HG03558 (cell line): ENCODE data around the gene TMEM123.

Experiments
- ATAC-seq: cut with Tn5 transposase; IDR thresholded peaks from one replicate; pipeline ENCODE4 v1.9.1; 2021; ENCODE audit warnings: moderate number of reproducible peaks; ENCODE audit not compliant: unreplicated experiment; ENCODE audit errors: extremely low read depth

TMEM123 gene

DNA sequence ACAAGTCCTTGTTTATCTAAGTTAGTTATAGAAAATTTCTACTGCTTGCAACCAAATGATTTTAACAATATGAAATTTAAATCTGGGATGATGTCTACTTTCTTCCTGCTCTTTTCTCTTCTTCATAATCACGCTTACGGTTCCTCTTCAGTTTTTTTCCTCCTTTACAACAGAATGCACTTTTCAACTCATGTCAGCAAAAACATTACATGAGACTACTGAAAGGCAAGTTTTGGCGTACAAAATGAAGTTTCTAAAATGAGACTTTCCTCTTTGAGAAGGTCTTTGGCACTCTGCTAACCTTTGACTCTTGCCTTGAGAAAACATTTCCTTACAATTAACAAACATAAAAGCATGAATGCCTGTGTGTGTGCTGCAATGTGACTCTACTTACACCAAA lies 23.3 kb downstream of the TMEM123 start:
- no peak for ATAC-seq

DNA sequence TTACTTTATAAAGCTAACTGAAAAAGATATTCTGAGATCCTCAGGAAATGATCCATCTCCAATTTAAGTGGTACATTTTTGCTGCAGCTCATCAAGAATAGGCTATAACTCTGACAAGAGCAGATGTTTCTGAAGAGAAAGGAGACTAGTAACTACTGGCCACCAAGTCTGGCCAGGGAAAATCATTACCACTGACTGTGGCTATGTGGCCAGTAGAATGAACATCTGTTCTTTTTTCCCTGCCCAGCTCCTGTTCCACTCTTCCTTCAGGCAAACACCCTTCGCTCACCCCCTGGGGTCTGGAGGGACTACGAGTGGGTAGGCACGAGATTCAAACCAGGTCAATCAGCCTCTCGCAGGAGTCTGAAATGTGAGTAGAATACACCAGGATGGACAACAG lies 23.9 kb downstream of the TMEM123 start:
- ATAC-seq, result no peak

DNA sequence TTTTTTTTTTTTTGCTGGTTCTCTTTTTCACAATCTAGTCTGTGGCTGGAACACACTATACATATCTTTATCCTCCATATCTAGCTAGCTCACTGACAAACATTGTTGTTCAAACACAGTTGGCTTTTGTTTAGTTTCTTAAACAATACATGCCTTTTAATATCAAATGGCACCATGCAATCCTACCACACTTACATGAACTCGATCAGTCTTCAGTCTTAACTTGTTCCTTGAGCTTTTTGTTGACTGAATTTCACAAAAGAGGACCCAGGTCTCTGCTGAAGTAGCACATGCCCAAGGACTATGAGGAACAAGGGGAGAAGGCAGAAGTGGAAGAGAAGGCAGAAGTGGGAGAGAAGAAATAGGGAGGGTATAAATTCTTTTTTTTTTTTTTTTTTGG lies 25.5 kb downstream of the TMEM123 start:
- no peak for ATAC-seq

DNA sequence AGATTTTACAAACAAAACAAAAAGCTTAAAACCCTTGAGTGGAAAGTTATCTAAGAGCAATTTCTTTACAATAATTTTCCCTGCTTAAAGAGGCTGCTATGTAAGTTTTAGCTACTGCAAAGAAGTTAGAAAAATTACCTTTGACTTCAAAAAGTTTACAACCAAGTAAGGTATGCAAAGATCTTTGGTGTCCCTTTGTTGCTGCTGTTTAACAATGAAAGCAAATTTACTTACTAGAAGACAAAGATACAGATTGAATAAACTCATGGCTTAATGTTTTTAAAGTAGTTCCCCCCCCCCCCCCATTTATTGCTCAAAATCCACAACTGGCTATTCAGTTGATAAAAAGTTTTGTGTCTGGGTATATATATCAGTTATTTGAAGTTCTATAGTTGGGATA lies 26.0 kb downstream of the TMEM123 start:
- no peak for ATAC-seq

DNA sequence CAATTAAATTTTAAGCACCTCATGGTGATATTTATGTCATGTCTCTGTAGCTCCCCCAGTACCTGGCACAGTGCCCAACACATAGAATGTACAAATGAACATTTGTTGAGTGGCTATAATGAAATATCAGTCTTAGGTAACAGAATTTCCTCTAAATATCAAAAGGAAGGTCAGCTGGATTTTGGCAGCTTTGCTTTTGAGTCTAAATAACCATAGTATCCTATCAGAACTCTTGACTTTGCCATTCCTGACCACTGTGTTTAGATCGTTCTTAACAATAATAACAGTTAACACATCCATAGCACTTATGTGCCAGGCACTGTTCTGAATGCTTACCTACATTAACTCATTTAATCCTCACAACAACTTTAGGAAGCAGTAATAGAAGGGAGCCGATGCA lies 26.6 kb downstream of the TMEM123 start:
- no peak for ATAC-seq

DNA sequence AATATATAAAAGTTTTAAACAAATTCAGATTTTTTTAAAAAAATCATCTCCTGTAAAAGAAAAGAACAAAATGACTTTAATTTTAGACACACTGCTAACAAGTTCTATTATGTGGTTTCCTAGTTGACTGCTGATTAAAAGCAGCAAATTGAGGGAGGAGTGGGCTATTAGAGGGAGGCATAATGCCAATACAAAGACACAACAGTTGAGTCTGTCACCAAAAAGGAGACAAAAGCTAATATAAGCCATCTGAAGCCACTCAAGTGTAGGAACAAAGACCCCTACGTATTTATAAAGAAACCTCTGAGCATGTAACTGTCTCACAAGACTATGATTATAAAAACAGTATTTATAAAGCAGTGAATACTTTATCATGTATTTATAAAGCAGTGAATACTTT lies 28.6 kb downstream of the TMEM123 start:
- no peak for ATAC-seq

DNA sequence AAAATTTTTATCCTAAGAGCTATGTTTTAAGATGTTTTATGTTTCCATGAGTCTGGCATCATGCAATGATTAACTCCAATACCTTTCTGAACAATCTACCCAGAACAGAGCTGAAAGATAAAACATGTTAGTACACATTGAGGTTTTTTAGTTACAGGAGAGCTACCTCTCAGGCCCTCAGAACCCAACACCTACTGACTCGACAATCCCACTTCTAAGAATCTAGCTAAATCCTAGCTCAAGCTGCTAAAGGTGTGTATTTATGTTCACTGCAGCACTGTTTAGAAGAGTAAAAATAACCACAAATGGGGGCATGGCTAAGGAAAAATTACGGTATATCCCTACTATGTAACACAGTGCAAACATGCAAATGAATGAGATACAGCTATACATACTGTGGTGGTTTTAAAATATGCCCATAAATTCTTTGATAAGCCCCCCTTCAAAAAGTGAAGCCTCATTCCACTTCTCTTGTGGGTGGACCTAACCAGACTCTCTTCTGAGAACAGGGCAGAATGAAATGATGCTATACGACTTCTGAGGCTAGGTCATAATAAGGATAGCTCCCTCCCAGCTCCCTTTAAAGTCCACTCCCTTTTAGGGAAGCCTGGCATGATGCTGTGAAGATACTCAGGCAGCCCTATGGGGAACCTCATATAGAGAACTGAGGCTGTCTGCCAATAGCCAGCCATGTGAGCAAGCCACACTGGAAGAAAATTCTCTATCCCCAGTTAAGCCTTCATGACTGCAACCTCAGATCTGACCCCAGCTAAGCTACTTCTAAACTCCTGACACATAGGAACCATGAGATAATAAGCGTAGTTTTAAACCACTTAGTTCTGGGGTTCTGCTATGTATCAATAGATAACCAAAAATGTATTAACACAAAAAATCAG lies 29.5 kb downstream of the TMEM123 start:
- ATAC-seq, result no peak

DNA sequence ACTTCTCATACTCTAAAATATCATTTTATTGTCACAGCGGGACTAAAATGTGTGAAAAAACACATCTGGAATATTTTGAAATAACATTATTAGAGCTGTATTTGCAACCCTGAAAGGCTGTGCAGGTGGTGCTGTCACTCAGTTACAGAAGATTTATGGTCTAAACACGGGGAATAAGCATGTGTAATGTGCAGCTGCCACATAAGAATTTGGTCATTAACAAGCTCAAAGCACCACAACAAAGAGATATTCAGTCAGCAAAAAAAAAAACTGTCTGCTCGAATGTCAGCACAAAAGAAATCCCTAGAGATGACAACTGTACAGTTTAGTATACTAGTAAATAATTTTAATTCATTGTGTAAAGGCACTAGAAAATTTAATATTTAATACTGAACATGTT lies 31.3 kb downstream of the TMEM123 start:
- no peak for ATAC-seq

DNA sequence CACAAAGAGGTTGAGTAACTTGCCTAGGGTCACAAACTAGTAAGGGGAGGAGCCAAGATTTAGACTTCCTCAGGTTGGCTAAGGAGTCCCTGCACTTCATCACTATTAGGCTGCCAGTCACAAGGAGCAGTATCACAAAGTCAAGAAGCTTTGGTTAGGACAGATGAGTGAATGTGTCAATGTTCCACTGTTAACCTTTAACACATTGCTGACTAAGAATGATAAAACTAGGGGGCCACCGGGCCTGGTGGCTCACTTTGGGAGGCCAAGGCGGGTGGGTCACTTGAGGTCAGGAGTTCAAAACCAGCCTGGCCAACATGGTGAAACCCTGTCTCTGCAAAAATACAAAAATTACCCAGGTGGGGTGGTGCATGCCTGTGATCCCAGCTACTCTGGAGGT lies 32.0 kb downstream of the TMEM123 start:
- peak; percentile 86 for ATAC-seq

DNA sequence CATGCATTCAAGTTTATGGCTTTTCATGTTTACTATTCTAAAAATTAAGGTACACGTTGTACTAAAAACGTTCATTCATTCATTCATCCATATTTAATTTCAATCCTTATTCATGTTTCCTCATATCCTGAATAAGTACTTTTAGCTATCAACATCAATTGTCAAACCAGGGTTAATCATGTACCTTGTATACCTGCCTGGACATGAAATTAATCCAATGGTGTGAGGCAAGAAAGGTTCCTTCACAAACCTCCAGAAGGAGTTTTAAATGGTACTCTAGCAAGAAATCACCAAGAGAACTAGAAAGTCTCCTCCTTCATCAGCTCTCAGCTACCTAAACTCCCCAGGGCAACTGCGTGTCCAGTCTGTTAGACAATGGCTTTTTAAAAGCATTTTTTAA lies 33.4 kb downstream of the TMEM123 start:
- ATAC-seq, result no peak

DNA sequence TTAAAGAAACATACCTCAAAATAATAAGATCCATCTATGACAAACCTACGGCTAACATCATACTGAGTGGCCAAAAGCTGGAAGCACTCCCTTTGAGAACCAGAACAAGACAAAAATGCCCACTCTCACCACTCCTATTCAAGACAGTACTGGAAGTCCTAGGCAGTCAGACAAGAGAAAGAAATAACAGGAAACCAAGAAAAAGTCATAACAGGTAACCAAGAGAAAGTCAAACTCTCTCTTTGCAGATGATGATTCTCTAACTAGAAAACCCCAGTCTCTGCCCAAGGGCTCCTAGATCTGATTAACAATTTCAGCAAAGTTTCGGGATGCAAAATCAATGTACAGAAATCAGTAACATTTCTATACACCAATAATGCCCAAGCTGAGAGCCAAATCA lies 35.6 kb downstream of the TMEM123 start:
- ATAC-seq, result no peak

DNA sequence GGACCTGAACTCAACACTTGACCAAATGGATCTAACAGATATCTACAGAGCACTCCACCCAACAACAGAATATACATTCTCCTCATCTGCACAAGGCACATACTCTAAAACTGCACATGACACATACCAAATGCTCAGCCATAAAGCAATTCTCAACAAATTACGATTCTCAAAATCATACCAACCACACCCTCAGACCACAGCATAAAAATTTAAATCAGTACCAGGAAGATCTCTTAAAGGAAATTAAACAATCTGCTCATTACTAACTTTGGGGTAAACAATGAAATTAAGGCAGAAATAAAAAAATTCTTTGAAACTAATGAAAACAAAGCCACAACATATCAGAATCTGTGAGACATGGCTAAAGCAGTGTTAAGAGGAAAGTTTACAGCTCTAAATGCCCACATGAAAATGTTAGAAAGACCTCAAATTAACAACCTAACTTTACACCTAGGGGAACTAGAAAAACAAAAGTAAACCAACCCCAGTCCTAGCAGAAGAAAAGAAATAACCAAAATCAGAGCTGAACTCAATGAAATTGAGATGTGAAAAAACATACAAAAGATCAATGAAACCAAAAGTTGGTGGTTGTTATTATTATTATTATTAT lies 37.2 kb downstream of the TMEM123 start:
- no peak for ATAC-seq

DNA sequence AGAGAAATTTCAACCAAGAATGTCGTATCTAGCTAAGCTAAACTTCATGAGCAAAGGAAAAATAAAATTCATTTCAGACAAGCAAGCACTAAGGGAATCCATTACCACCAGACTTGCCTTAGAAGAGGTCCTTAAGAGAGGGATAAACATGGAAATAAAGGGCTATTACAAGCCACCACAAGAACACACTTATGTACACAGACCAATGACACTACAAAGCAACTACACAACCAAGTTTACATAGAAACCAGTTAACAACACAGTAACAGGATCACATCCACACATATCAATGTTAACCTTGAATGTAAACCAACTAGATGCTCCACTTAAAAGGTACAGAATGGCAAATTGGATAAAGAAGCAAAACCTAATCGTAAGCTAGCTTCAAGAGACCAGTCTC lies 38.0 kb downstream of the TMEM123 start:
- no peak for ATAC-seq

DNA sequence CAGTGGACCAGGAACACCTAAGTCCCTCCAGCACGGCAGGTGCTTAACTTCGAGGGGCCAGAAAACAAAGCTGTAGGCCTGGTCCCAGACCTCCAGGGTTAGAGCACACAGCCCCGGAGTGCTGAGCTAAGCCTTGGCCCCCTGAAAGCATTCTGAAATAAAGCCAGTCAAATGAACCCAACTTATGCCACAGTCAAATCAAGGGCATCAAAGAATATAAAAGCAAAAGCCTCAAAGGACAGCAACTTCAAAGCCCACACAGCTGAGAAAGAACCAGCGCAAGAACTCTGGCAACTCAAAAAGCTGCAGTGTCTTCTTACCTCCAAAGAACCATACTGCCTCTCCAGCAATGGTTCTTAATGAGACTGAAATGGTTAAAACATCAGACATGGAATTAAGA lies 39.1 kb downstream of the TMEM123 start:
- no peak for ATAC-seq

DNA sequence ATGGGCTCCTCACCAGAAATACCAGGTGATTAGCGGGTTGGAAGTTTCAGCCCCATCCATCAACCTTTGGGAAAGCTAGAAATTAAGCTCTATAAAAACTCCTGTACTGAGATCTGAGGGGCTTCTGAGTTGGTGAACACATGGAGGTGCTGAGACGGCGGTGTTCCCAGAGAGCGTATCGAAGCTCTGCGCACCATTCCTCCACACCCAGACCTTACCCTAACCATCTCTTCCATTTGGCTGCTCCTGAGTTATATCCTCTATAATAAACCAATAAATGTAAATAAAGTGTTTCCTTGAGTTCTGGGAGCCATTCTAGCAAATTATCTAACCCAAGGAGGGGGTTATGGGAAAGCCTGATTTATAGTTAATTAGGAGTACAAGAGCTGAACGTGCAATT lies 41.4 kb downstream of the TMEM123 start:
- no peak for ATAC-seq

DNA sequence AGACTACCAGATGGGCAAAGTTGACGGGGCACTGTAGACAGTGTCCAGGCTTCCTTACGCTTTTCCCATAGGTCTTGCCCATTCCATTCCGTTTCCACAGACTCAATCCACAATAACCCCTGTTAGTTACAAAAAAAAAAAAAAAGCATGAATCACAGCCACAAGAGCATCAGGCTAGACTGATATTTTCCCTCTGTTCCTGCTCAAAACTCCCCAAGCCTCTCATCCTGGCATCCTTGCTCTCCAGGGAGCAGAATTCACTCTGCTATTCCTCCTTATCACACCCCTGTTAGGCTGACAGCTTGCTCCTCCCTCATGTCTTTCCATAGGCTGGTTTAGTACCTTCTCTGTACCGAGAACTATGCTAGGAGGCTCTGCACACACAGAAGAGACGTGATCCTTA lies 42.2 kb downstream of the TMEM123 start:
- ATAC-seq, result no peak

DNA sequence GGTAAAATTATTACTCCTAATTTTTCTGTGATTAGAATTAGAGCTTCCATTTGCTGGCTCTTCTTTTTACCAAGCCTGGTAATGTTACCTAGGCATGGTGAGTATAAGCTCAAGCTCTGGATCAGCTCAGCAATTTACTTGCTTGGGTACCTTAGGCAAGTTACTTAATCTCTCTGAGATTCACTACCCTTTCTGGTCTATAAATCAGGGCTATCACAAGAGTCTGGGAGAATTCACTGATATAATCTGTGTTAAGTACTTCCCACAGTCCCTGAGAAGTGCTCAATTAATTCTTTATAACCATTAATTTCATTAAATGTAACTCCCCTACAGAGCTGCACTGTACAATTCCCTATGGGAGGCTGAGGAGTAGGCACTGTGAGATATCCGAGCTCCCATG lies 44.2 kb downstream of the TMEM123 start:
- ATAC-seq, result no peak

DNA sequence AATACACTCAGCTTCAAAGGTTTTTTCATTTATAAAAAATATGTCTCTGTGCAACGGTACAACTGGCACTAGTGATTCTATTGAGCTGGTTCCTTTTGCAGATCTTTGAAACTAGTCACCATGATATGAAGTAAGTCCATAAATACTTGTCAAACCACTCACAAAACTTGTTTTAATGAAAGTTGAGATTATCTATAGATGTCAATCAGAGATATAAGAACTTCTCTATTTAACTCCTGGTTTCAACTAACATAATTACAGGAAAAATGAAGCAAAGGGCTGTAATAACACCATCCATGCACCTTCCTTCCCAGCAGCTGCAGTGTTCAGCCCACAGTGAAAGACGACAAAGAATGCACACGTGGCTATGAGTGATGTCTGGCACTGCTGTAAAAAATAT lies 44.7 kb downstream of the TMEM123 start:
- no peak for ATAC-seq

DNA sequence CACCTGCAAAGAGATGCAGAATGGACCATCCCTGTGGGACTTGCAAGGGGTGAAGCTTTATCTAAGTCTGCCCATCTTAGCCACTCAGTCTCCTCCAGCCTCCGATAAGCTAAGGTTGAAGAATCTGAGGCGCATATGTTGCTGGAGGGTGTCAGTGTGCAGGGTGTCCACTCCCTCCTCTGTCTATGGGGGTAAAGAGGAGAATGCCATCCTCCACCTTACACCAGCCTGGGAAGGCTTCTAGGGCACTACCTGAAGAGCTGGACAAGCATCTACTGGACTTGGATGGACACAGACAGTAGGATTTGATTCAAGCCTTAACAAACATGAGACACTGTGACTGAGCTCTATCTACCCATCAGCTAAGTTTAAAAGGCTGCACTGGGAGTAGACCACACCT lies 46.5 kb downstream of the TMEM123 start:
- no peak for ATAC-seq

DNA sequence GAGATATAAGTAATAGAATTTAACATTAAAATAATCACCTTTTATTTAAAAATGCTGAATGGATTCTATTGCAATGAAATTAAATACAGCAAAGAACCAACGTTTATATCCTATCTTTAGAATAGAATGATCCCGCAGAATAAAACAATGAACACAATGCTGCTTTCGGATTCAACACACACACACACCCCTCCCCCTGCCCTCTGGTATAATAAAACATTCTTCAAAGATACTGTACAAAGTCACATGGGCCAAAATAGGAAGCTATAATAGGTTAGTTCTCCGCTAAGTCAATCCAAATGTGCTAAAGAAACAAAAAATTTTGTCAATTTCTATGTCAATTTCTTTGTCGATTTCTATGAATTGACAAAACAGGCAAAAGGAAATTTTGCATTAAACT lies 47.1 kb downstream of the TMEM123 start:
- ATAC-seq, result no peak

DNA sequence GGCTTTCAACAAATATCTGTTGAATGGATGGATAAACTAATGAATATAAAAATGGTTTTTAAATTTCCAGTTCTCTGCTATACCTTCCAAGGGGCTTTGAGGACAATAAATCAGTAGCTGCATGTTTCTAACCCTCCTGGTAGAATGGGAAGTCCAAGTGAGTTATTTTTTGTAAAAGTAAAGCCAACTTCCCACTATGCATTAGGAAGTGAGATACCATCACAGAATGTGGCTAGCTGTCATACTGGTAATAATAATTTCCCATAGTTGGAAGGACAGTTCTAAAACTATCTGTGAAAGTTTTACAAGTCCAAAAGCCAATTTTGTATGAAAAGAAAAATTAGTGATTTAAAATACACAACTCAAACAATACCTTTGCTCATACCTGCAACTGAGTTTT lies 50.0 kb downstream of the TMEM123 start:
- ATAC-seq, result no peak

DNA sequence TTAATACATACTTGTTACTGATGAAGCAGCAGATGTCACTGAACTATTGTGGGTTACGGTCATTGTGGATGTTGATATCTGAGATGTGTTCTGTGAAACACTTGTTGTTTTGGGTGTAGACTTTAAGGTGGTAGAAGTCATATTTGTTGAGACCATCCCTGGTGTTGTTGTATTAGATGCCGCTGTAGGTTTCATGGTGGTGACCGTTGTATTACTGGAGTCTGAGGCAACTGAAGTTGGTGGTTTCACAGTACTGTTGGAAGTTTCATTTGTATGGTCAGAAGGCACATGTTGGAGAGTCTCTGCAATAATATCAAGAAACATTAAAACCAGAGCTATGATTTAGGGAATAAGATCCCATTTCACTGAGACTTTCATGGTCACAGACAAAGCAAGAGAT lies 50.7 kb downstream of the TMEM123 start:
- no peak for ATAC-seq
